Measurements from ENCODE around the gene SAPCD1.
"Not testable (repeated sequence)": the region's sequence is repeated elsewhere in the genome, so short reads cannot be mapped to it uniquely, and the experiment has no call there.

The SAPCD1 gene

DNA sequence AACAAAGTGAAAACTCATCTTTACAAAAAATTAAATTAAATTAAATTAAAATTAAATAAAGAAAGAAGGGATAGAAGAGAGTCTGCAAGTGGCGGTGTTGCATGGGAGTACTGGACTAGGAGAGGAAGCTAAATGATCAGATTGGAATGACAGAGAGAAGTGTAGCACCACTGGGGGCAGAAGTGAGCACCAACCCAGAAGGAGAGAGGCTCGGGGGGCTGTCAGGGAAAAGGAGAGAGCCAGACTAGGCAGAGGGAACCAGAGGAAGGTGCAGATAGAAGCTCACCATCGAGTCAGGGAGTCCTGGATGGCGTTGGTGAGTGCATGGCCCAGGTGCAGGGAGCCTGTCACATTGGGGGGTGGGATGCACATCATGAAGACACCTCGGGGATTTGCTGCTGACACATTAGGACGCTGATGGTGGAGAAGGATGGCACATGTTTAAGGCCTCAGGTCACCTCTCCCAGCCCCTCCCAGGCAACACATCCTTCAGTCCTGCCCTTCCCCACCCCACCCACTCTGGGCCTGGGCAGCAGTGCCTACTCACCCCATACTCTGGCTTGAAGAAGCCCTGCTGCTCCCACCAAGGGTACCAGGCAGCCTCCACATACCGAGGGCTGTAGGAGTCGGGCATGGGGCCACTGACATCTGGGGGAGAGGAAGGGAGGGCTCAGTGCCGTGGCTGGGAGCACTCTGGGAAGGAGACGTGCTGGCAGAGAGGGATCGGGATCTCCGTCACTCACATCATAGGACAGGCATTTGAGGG is 29.1 kb downstream of the SAPCD1 start:
- Mint-ChIP-seq H3K4me3 (peak overlapping the region; percentile 11), H3K27me3 (no peaks in the 10 kb centered on the region), H3K36me3 (ENCODE audit: low read depth) (peaks cover 49% of the 10 kb centered on the region), H3K27ac (peak overlapping the region; percentile 21), H3K9me3 (no peaks in the 10 kb centered on the region), H3K4me1 (ENCODE audit: low read depth) (peaks cover 45% of the 10 kb centered on the region)

GRCh38 chr6:31792090-31792374 is 29.6 kb downstream of the SAPCD1 start:
- H3K4me3 Mint-ChIP-seq, result no peak overlapping the region

DNA sequence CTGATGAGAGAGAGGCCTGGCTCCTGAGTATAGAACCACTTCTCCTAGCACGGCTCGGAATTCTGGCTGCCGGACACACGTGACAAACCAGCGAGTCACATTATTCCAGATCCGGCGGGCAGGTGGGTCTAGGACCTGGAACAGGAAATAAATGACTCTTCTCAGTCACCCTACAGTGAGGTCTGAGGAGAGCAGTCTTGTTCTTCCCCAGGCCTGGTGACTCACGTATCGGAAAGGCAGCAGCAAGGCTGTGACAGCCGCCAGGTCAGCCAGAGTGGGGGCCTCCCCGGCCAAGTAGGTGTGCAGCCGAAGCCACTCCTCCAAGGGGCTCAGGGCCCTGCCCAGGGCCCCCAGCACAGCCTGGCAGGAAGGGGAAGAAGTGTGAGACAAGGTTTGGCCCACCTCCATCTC is 30.3 kb downstream of the SAPCD1 start:
- peaks cover 49% of the 10 kb centered on the region for H3K36me3 Mint-ChIP-seq (ENCODE audit: low read depth)
- H3K9me3 Mint-ChIP-seq, result no peaks in the 10 kb centered on the region
- H3K27ac Mint-ChIP-seq, result peak overlapping the region; percentile 67
- no peaks in the 10 kb centered on the region for H3K27me3 Mint-ChIP-seq
- H3K4me3 Mint-ChIP-seq, result peak overlapping the region; percentile 87
- H3K4me1 Mint-ChIP-seq (ENCODE audit: low read depth), result peaks cover 56% of the 10 kb centered on the region

More at GRCh38 chr6:31792090-31792374, 29.6 kb downstream of the SAPCD1 start:
- Mint-ChIP-seq H3K27ac (no peak overlapping the region), H3K9me3 (no peaks in the 10 kb centered on the region), H3K27me3 (no peaks in the 10 kb centered on the region), H3K36me3 (ENCODE audit: low read depth) (peaks cover 49% of the 10 kb centered on the region), H3K4me1 (ENCODE audit: low read depth) (peaks cover 49% of the 10 kb centered on the region)

- peak overlapping the region; percentile 87 for H3K4me3 Mint-ChIP-seq
- peak overlapping the region; percentile 82 for H3K27ac Mint-ChIP-seq
- peaks cover 65% of the 10 kb centered on the region for H3K4me1 Mint-ChIP-seq (ENCODE audit: low read depth)
- not testable (repeated sequence) for H3K9me3 Mint-ChIP-seq, H3K27me3 Mint-ChIP-seq
- H3K36me3 Mint-ChIP-seq (ENCODE audit: low read depth), result peaks cover 48% of the 10 kb centered on the region
Observed at GRCh38 chr6:31793927-31794245, 31.4 kb downstream of the SAPCD1 start.

DNA sequence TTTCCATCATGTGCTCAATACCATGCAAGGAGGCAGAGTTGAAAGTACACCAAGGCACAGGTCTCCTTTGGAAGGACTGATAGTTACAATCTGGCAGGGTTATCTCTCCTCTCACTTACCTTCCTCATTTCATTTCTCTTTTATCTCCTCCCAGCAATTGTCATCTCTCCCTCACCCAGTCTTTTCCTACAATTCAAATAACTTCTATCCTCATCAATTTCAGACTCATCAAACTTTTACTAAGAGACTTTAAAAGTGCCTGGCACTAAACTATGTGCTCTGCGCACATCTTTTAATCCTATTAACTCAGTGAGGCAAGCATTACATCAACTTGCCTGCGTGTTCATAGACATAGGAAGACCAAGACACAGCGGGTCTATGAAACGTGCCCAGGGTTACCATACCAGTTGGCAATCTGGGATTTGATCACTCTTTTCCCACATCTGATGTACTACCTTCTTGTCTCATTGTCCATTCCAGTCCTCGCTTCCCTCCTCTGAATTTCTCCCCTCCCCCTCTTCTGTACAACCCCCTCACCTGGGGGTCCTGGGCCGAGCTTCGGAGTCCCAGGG is 31.9 kb downstream of the SAPCD1 start:
- Mint-ChIP-seq H3K4me3 (peak overlapping the region; percentile 87), H3K4me1 (ENCODE audit: low read depth) (peaks cover 64% of the 10 kb centered on the region), H3K27me3 (no peaks in the 10 kb centered on the region), H3K27ac (peak overlapping the region; percentile 82), H3K9me3 (no peaks in the 10 kb centered on the region), H3K36me3 (ENCODE audit: low read depth) (peaks cover 43% of the 10 kb centered on the region)

GRCh38 chr6:31794866-31795615 is 32.6 kb downstream of the SAPCD1 start:
- H3K4me1 Mint-ChIP-seq (ENCODE audit: low read depth), result peaks cover 61% of the 10 kb centered on the region

GRCh38 chr6:31795616-31796298 is 33.3 kb downstream of the SAPCD1 start, which contains the start of gene VARS1:
TSS of gene VARS1 (minus strand) at chr6:31795752. CDS start at chr6:31795217, 535 bp downstream.
- peak within 1 kb of the TSS; percentile 98 for H3K27ac Mint-ChIP-seq
- peak within 1 kb of the TSS; percentile 87 for H3K4me3 Mint-ChIP-seq
- H3K9me3 Mint-ChIP-seq, result no peaks in the 10 kb centered on the region
- H3K27me3 Mint-ChIP-seq, result no peaks in the 10 kb centered on the region
- H3K4me1 Mint-ChIP-seq (ENCODE audit: low read depth), result peaks cover 57% of the 10 kb centered on the region
- peaks cover 32% of the 10 kb centered on the region for H3K36me3 Mint-ChIP-seq (ENCODE audit: low read depth)

More at GRCh38 chr6:31794866-31795615, 32.6 kb downstream of the SAPCD1 start:
- Mint-ChIP-seq H3K9me3 (no peaks in the 10 kb centered on the region), H3K27ac (peak overlapping the region; percentile 98), H3K4me3 (peak overlapping the region; percentile 87), H3K36me3 (ENCODE audit: low read depth) (peaks cover 38% of the 10 kb centered on the region), H3K27me3 (no peaks in the 10 kb centered on the region)

- no peaks in the 10 kb centered on the region for H3K9me3 Mint-ChIP-seq
- H3K27me3 Mint-ChIP-seq, result no peaks in the 10 kb centered on the region
- peak overlapping the region; percentile 24 for H3K27ac Mint-ChIP-seq
- H3K4me3 Mint-ChIP-seq, result peak overlapping the region; percentile 25
- peaks cover 56% of the 10 kb centered on the region for H3K4me1 Mint-ChIP-seq (ENCODE audit: low read depth)
- peaks cover 30% of the 10 kb centered on the region for H3K36me3 Mint-ChIP-seq (ENCODE audit: low read depth)
Observed at GRCh38 chr6:31796993-31797385, 34.5 kb downstream of the SAPCD1 start.

DNA sequence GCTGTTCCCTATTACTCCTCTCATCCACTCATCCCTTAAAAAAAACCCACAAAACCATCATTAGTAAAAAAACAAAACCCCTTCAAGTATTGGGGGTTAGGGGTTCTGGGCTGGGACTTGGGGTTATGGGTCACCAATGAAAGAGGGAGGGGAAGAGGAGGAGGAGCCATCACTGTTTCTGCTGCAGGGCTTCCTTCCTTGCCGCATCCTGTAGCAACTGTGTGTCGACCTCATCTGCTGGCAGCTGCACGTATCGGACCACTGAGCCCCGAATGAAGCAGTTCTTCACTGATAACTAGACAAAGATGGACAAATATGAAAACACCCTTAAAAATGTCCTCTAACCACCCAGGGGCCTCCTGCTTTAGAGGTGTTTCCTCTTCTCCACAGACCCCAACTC is 35.1 kb downstream of the SAPCD1 start:
- peak overlapping the region; percentile 74 for H3K27ac Mint-ChIP-seq
- H3K9me3 Mint-ChIP-seq, result no peaks in the 10 kb centered on the region
- no peaks in the 10 kb centered on the region for H3K27me3 Mint-ChIP-seq
- peaks cover 24% of the 10 kb centered on the region for H3K36me3 Mint-ChIP-seq (ENCODE audit: low read depth)
- H3K4me1 Mint-ChIP-seq (ENCODE audit: low read depth), result peaks cover 52% of the 10 kb centered on the region
- H3K4me3 Mint-ChIP-seq, result peak overlapping the region; percentile 19

- H3K9me3 Mint-ChIP-seq, result no peaks in the 10 kb centered on the region
- peaks cover 48% of the 10 kb centered on the region for H3K4me1 Mint-ChIP-seq (ENCODE audit: low read depth)
- no peak overlapping the region for H3K4me3 Mint-ChIP-seq
- no peaks in the 10 kb centered on the region for H3K27me3 Mint-ChIP-seq
- no peak overlapping the region for H3K27ac Mint-ChIP-seq
- H3K36me3 Mint-ChIP-seq (ENCODE audit: low read depth), result peaks cover 22% of the 10 kb centered on the region
Observed at GRCh38 chr6:31799781-31800180, 37.3 kb downstream of the SAPCD1 start.

- not testable (repeated sequence) for H3K4me3 Mint-ChIP-seq, H3K9me3 Mint-ChIP-seq, H3K27me3 Mint-ChIP-seq, H3K27ac Mint-ChIP-seq
- H3K4me1 Mint-ChIP-seq (ENCODE audit: low read depth), result peaks cover 46% of the 10 kb centered on the region
- H3K36me3 Mint-ChIP-seq (ENCODE audit: low read depth), result peaks cover 24% of the 10 kb centered on the region
Observed at GRCh38 chr6:31801031-31801927, 38.8 kb downstream of the SAPCD1 start.

DNA sequence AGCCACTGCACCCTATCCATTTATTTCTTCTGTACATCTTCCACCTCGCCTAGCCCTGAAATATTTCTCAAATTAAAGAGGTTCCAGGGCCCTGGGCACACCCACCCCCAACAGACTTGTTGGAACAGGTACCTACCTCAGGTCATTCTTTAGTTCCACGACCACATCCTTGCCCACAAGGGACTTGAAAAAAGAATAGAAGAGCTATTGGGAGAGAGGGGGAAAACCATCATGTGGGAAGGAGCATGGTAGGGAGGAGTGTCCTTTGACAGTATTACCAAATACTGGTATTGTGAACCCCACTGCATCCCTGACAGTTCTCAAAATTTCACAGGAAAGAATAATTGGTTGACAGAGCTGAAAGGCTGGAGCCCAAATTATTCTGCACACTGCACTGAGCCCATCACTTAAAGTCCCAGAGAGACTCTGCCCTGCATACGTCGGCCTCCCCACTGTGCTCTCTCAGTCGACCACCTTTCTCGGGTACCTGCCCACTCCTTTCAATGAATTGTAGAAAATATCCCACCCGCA is 43.5 kb downstream of the SAPCD1 start:
- Mint-ChIP-seq H3K27ac (peak overlapping the region; percentile 97), H3K4me3 (peak overlapping the region; percentile 99), H3K9me3 (no peaks in the 10 kb centered on the region), H3K36me3 (ENCODE audit: low read depth) (peaks cover 26% of the 10 kb centered on the region), H3K4me1 (ENCODE audit: low read depth) (peaks cover 32% of the 10 kb centered on the region), H3K27me3 (no peaks in the 10 kb centered on the region)

DNA sequence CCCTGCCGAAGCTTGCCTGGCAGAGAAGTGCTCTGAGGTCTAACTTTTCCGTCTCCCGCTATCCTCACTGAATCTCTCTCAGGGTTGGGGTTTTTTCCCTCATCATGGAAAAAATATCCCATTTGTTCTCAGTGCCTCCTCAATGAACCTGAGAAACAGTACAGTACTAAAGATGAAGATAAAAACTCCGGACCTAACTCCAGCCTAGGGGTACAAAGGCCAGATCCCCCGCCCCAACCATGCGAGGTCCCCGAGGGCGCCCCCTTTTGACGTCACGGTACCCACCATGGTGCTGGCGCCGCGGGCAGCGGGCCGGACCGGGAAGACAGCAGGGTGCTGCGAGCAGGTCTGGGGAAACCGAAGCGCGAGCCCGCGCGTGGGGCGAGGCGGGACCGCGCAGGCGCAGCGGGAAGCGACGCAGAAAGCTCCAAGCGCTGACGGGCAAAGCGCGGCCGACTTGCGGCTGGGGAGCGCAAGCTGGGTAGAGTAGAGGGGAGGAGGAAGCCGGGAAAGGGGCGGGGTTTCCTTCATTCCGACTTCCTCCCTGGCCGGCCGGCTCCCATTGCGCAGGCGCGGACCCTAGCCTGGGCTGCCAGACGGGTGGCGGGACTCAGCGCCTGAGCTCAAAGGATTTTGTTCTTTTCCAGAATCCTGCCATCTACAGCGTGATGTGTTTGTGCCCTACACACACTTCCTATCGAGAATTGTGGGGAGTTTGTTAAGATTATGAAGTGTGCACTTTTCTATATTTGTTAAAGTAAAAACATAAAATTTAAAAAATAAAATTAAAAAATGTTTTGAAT is 44.2 kb downstream of the SAPCD1 start, which contains the start of gene LSM2:
TSS of gene LSM2 (minus strand) at position 497 of the 803 bp plus-strand sequence. CDS start at position 288, 209 bp downstream.
- peaks cover 19% of the 10 kb centered on the region for H3K36me3 Mint-ChIP-seq (ENCODE audit: low read depth)
- no peaks in the 10 kb centered on the region for H3K9me3 Mint-ChIP-seq
- H3K4me1 Mint-ChIP-seq (ENCODE audit: low read depth), result peaks cover 29% of the 10 kb centered on the region
- H3K27ac Mint-ChIP-seq, result peak within 1 kb of the TSS; percentile 97
- peak within 1 kb of the TSS; percentile 99 for H3K4me3 Mint-ChIP-seq
- H3K27me3 Mint-ChIP-seq, result no peaks in the 10 kb centered on the region

Data from stimulated activated naive CD8-positive, alpha-beta T cell treated with anti-CD3 and anti-CD28 coated beads, Interleukin-15, Interleukin-2, amounts not matched to agents 100 ng/mL and 50 ng/mL, for 24 hours (primary cell).